AG08395 (cell line): ENCODE data around the gene C9orf78.
"Not testable (repeated sequence)": the region's sequence is repeated elsewhere in the genome, so short reads cannot be mapped to it uniquely, and the experiment has no call there.

Experiments
- DNase-seq: peaks from one replicate; pipeline ENCODE4 v3.0.0; 2012; ENCODE audit warnings: mixed read lengths, low spot score

Gene C9orf78

GRCh38 chr9:129811967-129812363 lies 23.1 kb downstream of the C9orf78 start:
- DNase-seq = no peak

GRCh38 chr9:129810788-129811187 lies 24.3 kb downstream of the C9orf78 start:
- no peak for DNase-seq

GRCh38 chr9:129810116-129810515 lies 25.0 kb downstream of the C9orf78 start:
- DNase-seq = no peak

DNA sequence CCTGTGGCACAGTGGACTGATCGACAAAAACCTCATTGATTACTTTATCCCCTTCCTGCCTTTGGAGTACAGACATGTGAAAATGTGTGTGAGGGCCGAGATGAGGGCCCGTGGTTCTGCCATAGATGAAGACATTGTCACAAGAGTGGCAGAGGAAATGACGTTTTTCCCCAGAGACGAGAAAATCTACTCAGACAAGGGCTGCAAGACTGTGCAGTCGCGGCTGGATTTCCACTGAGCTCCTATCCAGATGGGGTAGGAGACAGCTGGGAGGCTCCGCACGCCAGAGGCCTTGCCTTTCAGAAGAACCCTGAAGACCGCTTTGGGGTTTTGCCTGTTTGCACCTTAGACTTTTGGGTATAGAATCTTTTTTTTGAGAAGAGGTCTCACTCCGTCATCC lies 25.7 kb downstream of the C9orf78 start:
- DNase-seq = no peak

GRCh38 chr9:129806061-129806460 lies 29.0 kb downstream of the C9orf78 start:
- no peak for DNase-seq

GRCh38 chr9:129803676-129804060 lies 31.4 kb downstream of the C9orf78 start:
- DNase-seq = no peak

DNA sequence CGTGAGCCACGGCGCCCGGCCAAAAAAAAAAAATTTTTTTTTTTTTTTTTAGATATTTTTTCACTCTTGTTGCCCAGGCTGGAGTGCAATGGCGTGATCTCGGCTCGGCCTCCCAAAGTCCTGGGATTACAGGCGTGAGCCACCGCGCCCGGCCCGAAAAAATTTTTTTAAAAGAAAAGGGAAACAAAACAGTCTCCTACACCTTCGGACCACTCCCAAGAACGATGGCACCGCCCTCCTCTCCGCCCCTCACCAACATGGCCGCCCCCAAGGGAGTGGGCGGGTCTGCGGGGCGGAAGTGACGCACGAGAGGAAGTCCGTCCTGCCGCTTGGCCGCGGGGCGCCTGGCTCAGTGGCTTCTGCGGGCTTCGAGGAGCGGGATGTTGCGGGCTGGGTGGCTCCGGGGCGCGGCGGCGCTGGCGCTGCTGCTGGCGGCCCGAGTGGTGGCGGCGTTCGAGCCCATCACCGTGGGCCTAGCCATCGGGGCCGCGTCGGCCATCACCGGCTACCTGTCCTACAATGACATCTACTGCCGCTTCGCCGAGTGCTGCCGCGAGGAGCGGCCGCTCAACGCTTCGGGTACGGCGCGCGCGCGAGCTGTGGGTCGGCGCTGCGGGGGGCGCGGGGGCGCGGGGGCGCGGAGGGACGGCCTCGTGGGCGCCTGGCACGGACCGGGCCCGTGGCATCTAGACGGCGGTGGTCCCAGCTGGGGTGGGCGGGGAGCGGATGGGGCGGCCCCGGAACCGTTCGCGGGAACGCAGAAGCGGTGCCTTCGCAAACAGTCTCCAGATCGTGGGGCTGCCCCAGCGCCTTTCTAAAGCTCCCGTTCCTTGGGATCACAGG lies 32.0 kb downstream of the C9orf78 start, which contains the start of gene TOR1B:
Gene TOR1B (plus strand): TSS at position 352 of the 843 bp plus-strand sequence. CDS start 29 bp downstream, at position 381.
- peak; percentile 92 for DNase-seq

DNA sequence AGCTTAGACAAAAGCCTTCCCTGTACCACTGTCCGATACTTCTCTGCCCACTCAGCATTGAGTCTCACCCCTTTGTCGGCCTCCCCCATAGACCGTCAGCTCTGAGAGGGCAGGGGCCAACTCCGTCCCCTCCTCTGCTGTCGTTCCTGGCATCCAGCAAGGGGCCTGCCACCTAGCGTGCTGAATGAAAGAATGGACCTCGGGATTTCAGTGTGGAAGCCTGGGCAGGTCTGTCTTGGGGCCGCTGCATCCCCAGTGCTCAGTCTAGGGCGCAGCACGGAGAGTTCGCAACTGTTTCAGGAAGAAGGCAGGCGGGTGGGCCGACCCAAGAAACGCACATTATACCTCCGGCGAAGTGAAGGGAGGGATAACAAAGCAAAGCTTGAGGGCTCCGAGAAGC lies 33.6 kb downstream of the C9orf78 start:
- no peak for DNase-seq

DNA sequence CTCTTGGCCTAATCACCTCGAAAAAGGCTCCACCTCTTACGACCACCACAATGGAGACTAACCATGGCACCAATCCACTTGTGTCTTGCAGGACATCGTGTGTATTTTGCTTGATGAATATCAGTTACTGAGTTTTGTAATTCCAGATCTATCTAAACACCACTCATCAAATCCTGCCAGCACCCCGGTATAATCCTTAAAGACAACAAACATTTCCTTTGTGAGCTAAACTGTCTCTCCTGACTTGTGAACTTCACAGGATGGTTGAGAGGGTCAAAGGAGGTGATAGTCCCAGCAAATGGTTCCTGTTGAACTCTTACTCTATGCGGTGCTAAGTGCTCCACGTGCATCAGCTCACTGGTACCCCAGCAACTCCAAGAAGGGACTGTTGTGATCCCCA lies 36.1 kb downstream of the C9orf78 start:
- no peak for DNase-seq

DNA sequence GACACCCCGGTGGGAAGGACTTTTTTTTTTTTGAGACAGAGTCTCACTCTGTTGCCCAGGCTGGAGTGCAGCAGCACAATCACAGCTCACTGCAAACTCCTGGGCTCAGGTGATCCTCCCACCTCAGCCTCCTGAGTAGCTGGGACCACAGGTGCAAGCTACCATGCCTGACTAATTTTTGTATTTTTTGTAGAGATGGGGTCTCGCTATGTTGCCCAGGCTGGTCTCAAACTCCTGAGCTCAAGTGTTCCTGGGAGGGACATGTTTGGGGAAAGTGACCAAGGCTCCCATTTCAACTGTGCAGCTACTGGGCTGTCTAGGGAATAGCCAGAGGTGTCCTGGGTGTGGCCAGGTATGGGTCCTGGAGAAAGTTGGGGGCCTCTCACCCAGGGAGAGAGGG lies 39.0 kb downstream of the C9orf78 start:
- DNase-seq = not testable (repeated sequence)

- no peak for DNase-seq
Measured at GRCh38 chr9:129794549-129794948, 40.5 kb downstream of the C9orf78 start.

- no peak for DNase-seq
Measured at GRCh38 chr9:129786481-129786880, 48.6 kb downstream of the C9orf78 start.

DNA sequence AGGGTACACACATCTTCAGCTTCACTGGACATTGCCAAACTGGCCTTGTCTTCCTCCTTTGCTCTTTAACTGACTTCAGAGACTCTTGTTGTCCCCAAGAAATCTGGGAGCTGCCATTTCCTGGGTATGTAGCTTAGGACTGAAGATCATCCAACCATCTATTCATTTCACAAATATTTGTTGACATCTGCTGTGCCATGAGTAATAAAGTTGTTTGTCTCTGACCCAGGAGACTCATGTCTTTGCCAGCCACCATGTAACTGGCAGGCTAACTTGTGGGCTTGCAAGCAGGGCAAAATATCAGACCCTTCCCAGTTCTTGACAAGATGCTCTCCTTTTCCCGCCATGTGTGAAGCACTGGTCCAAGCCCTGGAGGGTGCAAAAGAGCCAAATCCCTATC lies 49.2 kb downstream of the C9orf78 start:
- DNase-seq = peak; percentile 10

DNA sequence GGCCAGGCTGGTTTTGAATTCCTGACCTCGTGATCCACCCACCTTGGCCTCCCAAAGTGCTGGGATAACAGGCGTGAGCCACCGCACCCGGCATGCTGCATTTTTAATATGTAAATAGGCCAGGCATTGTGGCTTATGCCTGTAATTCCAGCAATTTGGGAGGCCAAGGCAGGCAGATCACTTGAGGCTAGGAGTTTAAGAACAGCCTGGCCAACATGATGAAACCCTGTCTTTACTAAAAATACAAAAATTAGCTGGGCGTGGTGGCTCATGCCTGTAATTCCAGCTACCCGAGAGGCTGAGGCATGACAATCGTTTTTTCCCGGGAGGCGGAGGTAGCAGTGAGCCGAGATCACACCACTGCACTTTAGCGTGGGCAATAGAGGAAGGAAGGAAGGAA lies 50.1 kb downstream of the C9orf78 start:
- DNase-seq = not testable (repeated sequence)

- peak; percentile 91 for DNase-seq
Measured at GRCh38 chr9:129783516-129784361, 51.3 kb downstream of the C9orf78 start.

DNA sequence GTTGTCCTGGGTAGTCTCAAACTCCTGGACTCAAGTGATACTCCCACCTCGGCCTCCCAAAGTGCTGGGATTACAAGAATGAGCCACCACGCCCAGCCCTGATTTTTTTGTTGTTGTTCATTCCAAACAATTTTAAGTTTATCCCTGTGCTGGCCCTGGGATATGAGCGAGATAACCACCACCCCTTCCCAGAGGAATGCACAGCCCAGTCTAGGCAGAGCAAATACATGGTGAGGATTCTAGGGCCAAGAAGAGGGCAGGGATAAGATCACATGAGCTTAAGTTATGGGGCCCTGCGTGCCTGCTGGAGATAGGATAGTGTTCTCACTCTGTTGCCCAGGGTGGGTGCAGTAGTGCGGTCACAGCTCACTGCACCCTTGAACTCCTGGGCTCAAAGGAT lies 53.1 kb downstream of the C9orf78 start:
- peak; percentile 14 for DNase-seq

GRCh38 chr9:129781131-129781530 lies 53.9 kb downstream of the C9orf78 start:
- DNase-seq = no peak

GRCh38 chr9:129779560-129780190 lies 55.4 kb downstream of the C9orf78 start:
- DNase-seq = no peak

DNA sequence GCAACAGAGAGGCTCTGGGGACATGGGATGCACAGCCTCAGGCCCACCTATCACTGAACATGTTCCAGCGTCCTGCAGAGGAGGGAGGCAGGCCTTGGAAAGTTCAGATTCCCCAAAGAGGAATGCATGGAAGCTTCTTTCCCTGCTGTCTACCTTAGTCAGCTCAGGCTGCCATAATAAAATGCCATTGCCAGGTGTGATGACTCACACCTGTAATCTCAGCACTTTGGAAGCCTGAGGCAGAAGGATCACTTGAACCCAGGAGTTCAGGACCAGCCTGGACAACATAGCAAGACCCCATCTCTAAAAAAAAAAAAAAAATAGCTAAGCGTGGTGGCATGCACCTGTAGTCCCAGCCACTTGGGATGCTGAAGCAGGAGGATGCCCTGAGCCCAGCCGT lies 56.6 kb downstream of the C9orf78 start:
- no peak for DNase-seq

DNA sequence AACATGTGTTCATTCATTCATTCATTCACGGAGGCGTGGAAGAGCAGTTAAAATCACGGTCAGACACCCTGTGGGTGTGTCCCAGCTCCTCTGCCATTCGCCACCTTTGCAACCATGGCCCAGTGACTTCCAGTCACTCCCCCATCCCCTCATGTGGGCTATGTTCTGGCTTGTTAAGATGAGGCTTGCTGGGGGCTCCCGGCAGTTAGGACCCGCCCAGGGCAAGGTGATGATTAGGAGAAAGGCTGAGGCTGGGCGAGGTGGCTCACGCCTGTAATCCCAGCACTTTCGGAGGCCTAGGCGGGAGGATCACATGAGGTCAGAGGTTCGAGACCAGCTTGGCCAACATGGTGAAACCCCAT lies 57.3 kb downstream of the C9orf78 start:
- no peak for DNase-seq
